Hepatocyte (in vitro differentiated cells): ENCODE data around the gene SNX10.

Experiments
- EZH2phosphoT487 ChIP-seq: fragments of 200-600 bp; sonication (generic); IDR thresholded peaks from one replicate; pipeline ENCODE4 v1.6.1; 2018; ENCODE audit warnings: antibody characterized with exemption, mild to moderate bottlenecking, low read depth, moderate library complexity; ENCODE audit not compliant: unreplicated experiment, severe bottlenecking
- TF ChIP-seq, protein P1 (sequence below): fragments of 200-600 bp; sonication (generic); IDR thresholded peaks from 2 replicates; pipeline ENCODE4 v1.5.1; 2016; ENCODE audit warnings: antibody characterized with exemption, mild to moderate bottlenecking; ENCODE audit not compliant: poor library complexity

DNA sequence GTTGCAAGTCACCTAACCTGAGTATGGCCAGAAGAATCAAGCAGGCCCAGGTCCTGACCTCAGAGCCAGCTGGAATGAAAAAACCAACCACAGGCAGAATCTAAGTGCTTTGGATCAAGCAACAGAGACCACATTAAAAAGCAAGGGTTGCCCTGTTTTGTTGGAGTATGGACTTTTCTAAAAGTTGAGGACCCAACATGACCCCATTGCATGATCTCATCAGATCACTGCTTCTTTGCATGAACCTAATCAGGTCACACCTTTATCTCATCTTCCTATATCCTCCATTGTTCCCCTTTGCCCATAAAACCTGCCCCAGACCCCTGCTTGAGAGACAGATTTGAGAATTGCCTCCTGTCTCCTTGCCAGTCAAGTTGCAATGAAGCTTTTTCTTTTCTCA lies 11.6 kb upstream of the SNX10 start:
- TF ChIP-seq EZH2phosphoT487, result no peak
- TF ChIP-seq, protein P1, sequence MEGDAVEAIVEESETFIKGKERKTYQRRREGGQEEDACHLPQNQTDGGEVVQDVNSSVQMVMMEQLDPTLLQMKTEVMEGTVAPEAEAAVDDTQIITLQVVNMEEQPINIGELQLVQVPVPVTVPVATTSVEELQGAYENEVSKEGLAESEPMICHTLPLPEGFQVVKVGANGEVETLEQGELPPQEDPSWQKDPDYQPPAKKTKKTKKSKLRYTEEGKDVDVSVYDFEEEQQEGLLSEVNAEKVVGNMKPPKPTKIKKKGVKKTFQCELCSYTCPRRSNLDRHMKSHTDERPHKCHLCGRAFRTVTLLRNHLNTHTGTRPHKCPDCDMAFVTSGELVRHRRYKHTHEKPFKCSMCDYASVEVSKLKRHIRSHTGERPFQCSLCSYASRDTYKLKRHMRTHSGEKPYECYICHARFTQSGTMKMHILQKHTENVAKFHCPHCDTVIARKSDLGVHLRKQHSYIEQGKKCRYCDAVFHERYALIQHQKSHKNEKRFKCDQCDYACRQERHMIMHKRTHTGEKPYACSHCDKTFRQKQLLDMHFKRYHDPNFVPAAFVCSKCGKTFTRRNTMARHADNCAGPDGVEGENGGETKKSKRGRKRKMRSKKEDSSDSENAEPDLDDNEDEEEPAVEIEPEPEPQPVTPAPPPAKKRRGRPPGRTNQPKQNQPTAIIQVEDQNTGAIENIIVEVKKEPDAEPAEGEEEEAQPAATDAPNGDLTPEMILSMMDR, result no peak
